GM23338 (cell line): Measurements from ENCODE around the gene GPR143. TPM values are rescaled to one million over a fixed set of nuclear protein-coding genes. Genes with fewer than 3 reads are reported as not detected.

Experiments
- ATAC-seq: fragments of 200-7000 bp; cut with Tn5 transposase; 3 replicates; pipeline ENCODE4 v1.9.1; 2020
- DNase-seq: peaks from one replicate; pipeline ENCODE4 v3.0.0-alpha.2; 2015; ENCODE audit warnings: low spot score
- H2AFZ ChIP-seq: fragments of 200-600 bp; sonication (generic); 2 replicates; pipeline ENCODE4 v1.8.0; 2016; ENCODE audit warnings: antibody characterized with exemption, mild to moderate bottlenecking, moderate library complexity
- H3F3A ChIP-seq: fragments of 200-600 bp; sonication (generic); replicated peaks from 2 replicates; pipeline ENCODE4 v1.8.0; 2017; ENCODE audit warnings: antibody characterized with exemption, mixed run types, low read depth
- H3K27ac ChIP-seq: fragments of 200-600 bp; sonication (generic); 2 replicates; pipeline ENCODE4 v1.6.1; 2016; ENCODE audit warnings: low read depth
- H3K27me3 ChIP-seq: fragments of 200-600 bp; sonication (generic); 2 replicates; pipeline ENCODE4 v1.8.0; 2016; ENCODE audit warnings: mild to moderate bottlenecking, mixed run types, moderate library complexity; ENCODE audit not compliant: insufficient read depth
- H3K36me3 ChIP-seq: fragments of 200-600 bp; sonication (generic); 2 replicates; pipeline ENCODE4 v1.8.0; 2016; ENCODE audit warnings: mild to moderate bottlenecking; ENCODE audit not compliant: insufficient read depth
- H3K4me1 ChIP-seq: fragments of 200-600 bp; sonication (generic); 2 replicates; pipeline ENCODE4 v1.8.0; 2016; ENCODE audit warnings: mild to moderate bottlenecking, moderate library complexity; ENCODE audit not compliant: insufficient read depth
- H3K4me2 ChIP-seq: fragments of 200-600 bp; sonication (generic); 2 replicates; pipeline ENCODE4 v1.7.1; 2017; ENCODE audit warnings: mixed run types
- H3K4me3 ChIP-seq: fragments of 200-600 bp; sonication (generic); 2 replicates; pipeline ENCODE4 v1.6.1; 2016; ENCODE audit warnings: mixed run types
- H3K79me2 ChIP-seq: fragments of 200-600 bp; sonication (generic); replicated peaks from 2 replicates; pipeline ENCODE4 v1.8.0; 2017; ENCODE audit warnings: mild to moderate bottlenecking; ENCODE audit not compliant: insufficient read depth
- H3K9me2 ChIP-seq: fragments of 200-600 bp; sonication (generic); 2 replicates; pipeline ENCODE4 v1.8.0; 2017; ENCODE audit not compliant: insufficient read depth
- H4K20me1 ChIP-seq: fragments of 200-600 bp; sonication (generic); replicated peaks from 2 replicates; pipeline ENCODE4 v1.8.0; 2017; ENCODE audit warnings: mild to moderate bottlenecking; ENCODE audit not compliant: insufficient read depth
- H3K27ac Mint-ChIP-seq: 2 replicates; pipeline ENCODE4 v1.8.0; 2020; ENCODE audit warnings: inconsistent platforms, mild to moderate bottlenecking, moderate library complexity, mixed read lengths
- H3K27me3 Mint-ChIP-seq: 3 replicates; pipeline ENCODE4 v1.8.0; 2022; ENCODE audit warnings: low read depth, mild to moderate bottlenecking, moderate library complexity, mixed read lengths, inconsistent platforms; ENCODE audit not compliant: insufficient read depth, poor library complexity
- H3K36me3 Mint-ChIP-seq: 3 replicates; pipeline ENCODE4 v1.8.0; 2021; ENCODE audit warnings: low read depth, mild to moderate bottlenecking, inconsistent platforms, moderate library complexity, mixed read lengths
- H3K4me1 Mint-ChIP-seq: 3 replicates; pipeline ENCODE4 v1.8.0; 2020; ENCODE audit warnings: mild to moderate bottlenecking, inconsistent platforms, mixed read lengths
- H3K4me3 Mint-ChIP-seq: 3 replicates; pipeline ENCODE4 v1.8.0; 2021; ENCODE audit warnings: moderate library complexity, mild to moderate bottlenecking, inconsistent platforms, mixed read lengths
- H3K9me3 Mint-ChIP-seq: 3 replicates; pipeline ENCODE4 v1.8.0; 2020; ENCODE audit warnings: moderate library complexity, mild to moderate bottlenecking, inconsistent platforms, mixed read lengths
- CREB1 ChIP-seq: fragments of 250-450 bp; sonication (Bioruptor Pico); IDR thresholded peaks from 2 replicates; pipeline ENCODE4 v1.5.0; 2020; ENCODE audit warnings: low read depth, mild to moderate bottlenecking, moderate library complexity
- CTCF ChIP-seq, 2 experiments: fragments of 200-600 bp in 1 of 2; sonication (generic) in 1 of 2; conservative IDR thresholded peaks; 2 replicates each; pipeline versions ENCODE4 v1.5.1 to v1.6.1; 2016 to 2017; ENCODE audit warnings: antibody characterized with exemption in 2 of 2, low read depth in 2 of 2, mild to moderate bottlenecking in 2 of 2, moderate library complexity in 1 of 2
- ETS1 ChIP-seq: IDR thresholded peaks from 2 replicates; pipeline ENCODE4 v1.6.1; 2016; ENCODE audit warnings: antibody characterized with exemption
- NANOG ChIP-seq: IDR thresholded peaks from 2 replicates; pipeline ENCODE4 v1.6.1; 2016; ENCODE audit warnings: antibody characterized with exemption, borderline replicate concordance
- POLR2AphosphoS5 ChIP-seq: IDR thresholded peaks from 2 replicates; pipeline ENCODE4 v1.6.1; 2016; ENCODE audit warnings: antibody characterized with exemption, low read depth
- REST ChIP-seq: IDR thresholded peaks from one replicate; pipeline ENCODE4 v1.6.1; 2018; ENCODE audit warnings: antibody characterized with exemption; ENCODE audit not compliant: unreplicated experiment
- STAT1 ChIP-seq: IDR thresholded peaks from one replicate; pipeline ENCODE4 v1.6.1; 2016; ENCODE audit warnings: antibody characterized with exemption; ENCODE audit not compliant: unreplicated experiment
- ZNF114 ChIP-seq: fragments of 250-450 bp; sonication (Bioruptor Pico); IDR thresholded peaks from 2 replicates; pipeline ENCODE4 v1.5.0; 2020; ENCODE audit warnings: mild to moderate bottlenecking, moderate library complexity
- ZNF331 ChIP-seq: fragments of 250-450 bp; sonication (Bioruptor Pico); IDR thresholded peaks from 2 replicates; pipeline ENCODE4 v1.5.0; 2020; ENCODE audit warnings: low read depth, mild to moderate bottlenecking, moderate library complexity
- ZNF462 ChIP-seq: fragments of 250-450 bp; sonication (Bioruptor Pico); IDR thresholded peaks from 2 replicates; pipeline ENCODE4 v1.5.0; 2020; ENCODE audit warnings: mild to moderate bottlenecking, moderate library complexity
- polyA plus RNA-seq: library from polyadenylated mRNA; unstranded; fragments of >200 nt; fragmentation: Nextera tagmentation; extraction: Ambion mirVana; gene quantifications from 2 replicates; pipeline ENCODE4 v1.2.1, GENCODE V29; 2016
- total RNA-seq: library from RNA; depleted of rRNA; stranded (reverse); fragments of >200 nt; shearing (Covaris generic); gene quantifications from 2 replicates; pipeline ENCODE4 v1.2.3, GENCODE V29; 2014

The GPR143 gene
- total and polyA plus RNA-seq, 2 experiments from 2014 or later: 7.4 to 13.0 TPM

- H3K36me3 Mint-ChIP-seq: peaks cover 9% of the 10 kb centered on the region; the same call in 1 of the 3 replicates
These were observed 20.1 kb downstream of the GPR143 start for GRCh38 chrX:9745417-9746115.

More at GRCh38 chrX:9745417-9746115, 20.1 kb downstream of the GPR143 start:
- no peak overlapping the region for H3K4me2 ChIP-seq
- Mint-ChIP-seq H3K9me3 (no peaks in the 10 kb centered on the region), H3K4me1 (peaks cover 18% of the 10 kb centered on the region; the same call in 2 of the 3 replicates), H3K27me3 (peaks cover 5% of the 10 kb centered on the region), H3K27ac (no peak overlapping the region), H3K4me3 (no peak overlapping the region)
- H3K9me2 ChIP-seq: no peaks in the 10 kb centered on the region
- no peaks in the 10 kb centered on the region for H3F3A ChIP-seq
- TF ChIP-seq POLR2AphosphoS5 (no peak), ZNF114 (no peak), REST (no peak), CTCF (conservative IDR thresholded peaks at IDR 0.05; ENCODE audit: low read depth in 2 of 2) (no peak), STAT1 (no peak), CREB1 (no peak), ZNF331 (no peak), ZNF462 (CRISPR knock-in tag) (no peak), ETS1 (no peak), NANOG (no peak)
- no peak for DNase-seq
- peaks cover 4% of the 10 kb centered on the region; the same call in 1 of the 2 replicates for H3K4me1 ChIP-seq
- H3K36me3 ChIP-seq: no peaks in the 10 kb centered on the region
- ATAC-seq: no peak
- no peaks in the 10 kb centered on the region for H4K20me1 ChIP-seq
- H3K79me2 ChIP-seq: no peaks in the 10 kb centered on the region
- no peak overlapping the region for H3K27ac ChIP-seq
- no peak overlapping the region for H2AFZ ChIP-seq
- H3K4me3 ChIP-seq: no peak overlapping the region
- H3K27me3 ChIP-seq: no peaks in the 10 kb centered on the region
